ENCODE results near the gene TBC1D12. TPM values are rescaled to one million over a fixed set of nuclear protein-coding genes. Genes with fewer than 3 reads are reported as not detected.

TBC1D12 gene
- total RNA-seq, 4 donors from 2014 or later = 10.5 to 17.7 (median 12.8) TPM

DNA sequence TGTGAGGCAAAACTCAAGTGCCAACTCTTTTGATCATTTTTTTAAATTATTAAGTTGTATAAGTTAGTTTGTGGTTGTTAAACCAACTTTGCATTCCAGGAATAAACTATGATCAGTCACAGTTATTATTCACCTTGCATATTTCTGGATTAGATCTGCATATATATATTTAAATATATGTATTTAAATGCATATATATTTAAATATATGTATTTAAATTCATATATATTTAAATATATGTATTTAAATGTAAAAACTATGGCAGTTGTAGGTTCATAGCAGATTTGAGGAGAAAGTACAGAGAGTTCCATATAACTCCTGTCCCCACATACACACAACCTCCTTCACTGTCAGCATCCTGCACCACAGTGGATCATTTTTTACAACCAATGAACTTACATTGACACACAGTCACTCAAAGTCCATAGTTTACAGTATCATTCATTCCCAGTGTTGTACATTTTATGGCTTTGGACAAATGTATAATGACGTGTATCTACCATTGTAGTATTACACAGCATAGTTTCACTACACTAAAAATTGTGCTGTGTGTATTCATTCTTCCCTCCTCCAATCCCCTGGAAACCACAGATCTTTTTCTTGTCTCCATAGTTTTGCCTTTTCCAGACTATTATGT is 49.7 kb downstream of the TBC1D12 start:
- WGBS = 88% methylated on average over 1 of the region's 1 CpG

DNA sequence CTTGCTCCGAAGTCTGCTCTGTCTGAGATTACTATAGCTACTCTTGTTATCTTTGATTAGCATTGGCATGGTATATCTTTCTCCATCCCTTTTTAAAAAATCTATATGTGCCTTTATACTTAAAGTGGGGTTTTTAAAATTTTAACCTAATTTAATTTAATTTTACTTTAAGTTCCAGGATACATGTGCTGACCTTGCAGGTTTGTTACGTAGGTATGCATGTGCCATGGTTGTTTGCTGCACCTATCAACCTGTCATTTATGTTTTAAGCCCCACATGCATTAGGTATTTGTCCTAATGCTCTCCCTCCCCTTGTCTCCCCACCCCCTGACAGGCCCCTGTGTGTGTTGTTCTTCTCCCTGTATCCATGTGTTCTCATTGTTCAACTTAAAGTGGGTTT is 54.6 kb downstream of the TBC1D12 start:
- Histone ChIP-seq H3K27ac (no peak overlapping the region), H3K36me3 (peaks cover 8% of the 10 kb centered on the region), H3K4me1 (no peaks in the 10 kb centered on the region), H3K9me3 (no peaks in the 10 kb centered on the region), H3K4me3 (no peak overlapping the region), H3K27me3 (no peaks in the 10 kb centered on the region)
- TF ChIP-seq POLR2A (IDR thresholded peaks at IDR 0.05) (no peak), POLR2AphosphoS5 (IDR thresholded peaks at IDR 0.05) (no peak), EP300 (IDR thresholded peaks at IDR 0.05) (no peak)
- TF ChIP-seq, protein P1, sequence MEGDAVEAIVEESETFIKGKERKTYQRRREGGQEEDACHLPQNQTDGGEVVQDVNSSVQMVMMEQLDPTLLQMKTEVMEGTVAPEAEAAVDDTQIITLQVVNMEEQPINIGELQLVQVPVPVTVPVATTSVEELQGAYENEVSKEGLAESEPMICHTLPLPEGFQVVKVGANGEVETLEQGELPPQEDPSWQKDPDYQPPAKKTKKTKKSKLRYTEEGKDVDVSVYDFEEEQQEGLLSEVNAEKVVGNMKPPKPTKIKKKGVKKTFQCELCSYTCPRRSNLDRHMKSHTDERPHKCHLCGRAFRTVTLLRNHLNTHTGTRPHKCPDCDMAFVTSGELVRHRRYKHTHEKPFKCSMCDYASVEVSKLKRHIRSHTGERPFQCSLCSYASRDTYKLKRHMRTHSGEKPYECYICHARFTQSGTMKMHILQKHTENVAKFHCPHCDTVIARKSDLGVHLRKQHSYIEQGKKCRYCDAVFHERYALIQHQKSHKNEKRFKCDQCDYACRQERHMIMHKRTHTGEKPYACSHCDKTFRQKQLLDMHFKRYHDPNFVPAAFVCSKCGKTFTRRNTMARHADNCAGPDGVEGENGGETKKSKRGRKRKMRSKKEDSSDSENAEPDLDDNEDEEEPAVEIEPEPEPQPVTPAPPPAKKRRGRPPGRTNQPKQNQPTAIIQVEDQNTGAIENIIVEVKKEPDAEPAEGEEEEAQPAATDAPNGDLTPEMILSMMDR (IDR thresholded peaks at IDR 0.05) = no peak
- WGBS = 97% methylated on average over 2 of the region's 2 CpGs
- no peak for DNase-seq (ENCODE audit: low spot score in 2 of 2)

More for the DNA sequence above, 49.7 kb downstream of the TBC1D12 start:
- TF ChIP-seq, protein P1 (IDR thresholded peaks at IDR 0.05) = no peak
- TF ChIP-seq POLR2AphosphoS5 (IDR thresholded peaks at IDR 0.05) (no peak), EP300 (IDR thresholded peaks at IDR 0.05) (no peak), POLR2A (IDR thresholded peaks at IDR 0.05) (no peak)
- no peak overlapping the region for H3K27ac ChIP-seq
- H3K9me3 ChIP-seq = no peaks in the 10 kb centered on the region
- no peaks in the 10 kb centered on the region for H3K36me3 ChIP-seq
- H3K4me1 ChIP-seq = no peaks in the 10 kb centered on the region
- H3K4me3 ChIP-seq = no peak overlapping the region
- no peak for DNase-seq (ENCODE audit: low spot score in 2 of 2)
- H3K27me3 ChIP-seq = no peaks in the 10 kb centered on the region

DNA sequence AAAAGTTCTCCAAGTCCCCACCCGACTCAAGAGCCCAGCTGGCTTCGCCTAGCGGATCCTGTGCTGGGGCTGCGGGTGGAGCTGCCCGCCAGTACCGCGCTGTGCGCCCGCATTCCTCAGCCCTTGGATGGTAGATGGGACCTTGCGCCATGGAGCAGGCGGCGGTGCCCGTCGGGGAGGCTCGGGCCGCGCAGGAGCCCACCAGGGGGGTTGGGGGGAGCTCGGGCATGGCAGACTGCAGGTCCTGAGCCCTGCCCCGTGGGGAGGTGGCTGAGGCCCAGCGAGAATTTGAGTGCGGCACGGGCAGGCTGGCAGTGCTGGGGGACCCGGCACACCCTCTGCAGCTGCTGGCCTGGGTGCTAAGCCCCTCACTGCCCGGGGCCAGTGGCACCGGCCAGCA is 57.0 kb downstream of the TBC1D12 start:
- Histone ChIP-seq H3K27ac (no peak overlapping the region), H3K4me3 (no peak overlapping the region), H3K36me3 (peaks cover 8% of the 10 kb centered on the region), H3K9me3 (no peaks in the 10 kb centered on the region), H3K27me3 (no peaks in the 10 kb centered on the region), H3K4me1 (no peaks in the 10 kb centered on the region)
- DNase-seq (ENCODE audit: low spot score in 2 of 2) = no peak
- no peak for TF ChIP-seq POLR2AphosphoS5 (IDR thresholded peaks at IDR 0.05)
- TF ChIP-seq, protein P1 (IDR thresholded peaks at IDR 0.05) = no peak
- TF ChIP-seq EP300 (IDR thresholded peaks at IDR 0.05) = no peak
- TF ChIP-seq POLR2A (IDR thresholded peaks at IDR 0.05) = no peak
- 90% methylated on average over 2 of the region's 25 CpGs for WGBS

DNA sequence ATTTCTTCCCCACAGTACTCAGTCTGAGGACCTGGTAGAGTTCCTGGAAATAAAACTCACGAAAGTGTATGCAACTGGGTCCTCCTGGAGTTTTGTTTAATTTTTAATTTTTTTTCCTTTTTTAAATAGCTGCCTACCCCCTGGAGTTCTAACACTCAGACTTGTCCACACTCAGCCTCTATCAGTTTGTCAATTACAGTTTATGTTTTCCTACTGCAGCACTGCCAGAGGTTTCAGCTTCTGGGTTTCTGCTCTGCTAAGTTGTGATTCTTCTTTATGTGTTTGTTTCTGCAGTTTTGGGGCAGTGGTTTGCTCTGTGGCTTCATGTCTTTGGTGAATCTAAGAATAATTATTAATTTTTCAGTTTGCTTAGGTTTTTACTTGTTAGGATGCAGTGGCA is 59.2 kb downstream of the TBC1D12 start:
- Histone ChIP-seq H3K27ac (no peak overlapping the region), H3K9me3 (no peaks in the 10 kb centered on the region), H3K36me3 (peaks cover 8% of the 10 kb centered on the region), H3K4me1 (no peaks in the 10 kb centered on the region), H3K27me3 (no peaks in the 10 kb centered on the region), H3K4me3 (no peak overlapping the region)
- 92% methylated on average over 1 of the region's 1 CpG for WGBS
- TF ChIP-seq POLR2A (IDR thresholded peaks at IDR 0.05) (no peak), EP300 (IDR thresholded peaks at IDR 0.05) (no peak), POLR2AphosphoS5 (IDR thresholded peaks at IDR 0.05) (no peak)
- TF ChIP-seq, protein P1 (IDR thresholded peaks at IDR 0.05) = no peak
- DNase-seq (ENCODE audit: low spot score in 2 of 2) = no peak

DNA sequence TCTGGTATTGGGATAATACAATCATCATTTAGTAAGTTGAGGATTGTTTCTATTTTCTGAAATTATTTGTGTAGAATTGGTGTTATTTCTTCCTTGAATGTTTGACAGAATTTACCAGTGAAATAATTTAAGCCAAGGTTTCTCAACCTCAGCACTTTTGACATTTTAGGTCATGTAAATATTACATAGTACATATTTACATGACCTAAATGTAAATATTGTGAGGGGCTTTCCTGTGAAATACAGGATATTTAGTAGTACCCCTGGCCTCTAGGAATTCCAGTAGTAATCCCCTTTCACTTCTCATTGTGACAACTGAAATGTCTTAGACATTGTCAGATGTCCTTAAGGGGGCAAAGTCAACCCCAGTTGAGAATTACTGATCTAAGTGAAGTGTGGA is 59.8 kb downstream of the TBC1D12 start:
- Histone ChIP-seq H3K4me1 (no peaks in the 10 kb centered on the region), H3K36me3 (peaks cover 8% of the 10 kb centered on the region), H3K4me3 (no peak overlapping the region), H3K9me3 (no peaks in the 10 kb centered on the region), H3K27ac (no peak overlapping the region), H3K27me3 (no peaks in the 10 kb centered on the region)
- DNase-seq (ENCODE audit: low spot score in 2 of 2) = no peak
- TF ChIP-seq POLR2A (IDR thresholded peaks at IDR 0.05) (no peak), POLR2AphosphoS5 (IDR thresholded peaks at IDR 0.05) (no peak), EP300 (IDR thresholded peaks at IDR 0.05) (no peak)
- TF ChIP-seq, protein P1 (IDR thresholded peaks at IDR 0.05) = no peak

Measured in suprapubic skin (tissue), 4 donors.